SU-DHL-6 (cell line): ENCODE data around the gene PPP1R9B.

Source experiments
- H2AFZ ChIP-seq: fragments of 200-600 bp; sonication (generic); 2 replicates; pipeline ENCODE4 v1.6.1; 2014; ENCODE audit warnings: low read depth, mild to moderate bottlenecking, moderate library complexity, mixed read lengths, antibody characterized with exemption, low read length; ENCODE audit not compliant: severe bottlenecking
- H3F3A ChIP-seq: fragments of 200-600 bp; shearing (Covaris generic); 2 replicates; pipeline ENCODE4 v1.6.0; 2016; ENCODE audit warnings: antibody characterized with exemption, mild to moderate bottlenecking; ENCODE audit not compliant: insufficient read depth
- H3K27ac ChIP-seq: fragments of 200-600 bp; sonication (generic); 2 replicates; pipeline ENCODE4 v1.5.1; 2016; ENCODE audit warnings: low read depth, mild to moderate bottlenecking, low read length, moderate library complexity, mixed read lengths
- H3K27me3 ChIP-seq: fragments of 200-600 bp; sonication (generic), shearing (Covaris generic); 2 replicates; pipeline ENCODE4 v1.6.0; 2014; ENCODE audit warnings: mild to moderate bottlenecking, low read length
- H3K36me3 ChIP-seq: fragments of 200-600 bp; sonication (generic); 2 replicates; pipeline ENCODE4 v1.6.1; 2014; ENCODE audit warnings: mild to moderate bottlenecking, low read length, mixed read lengths
- H3K4me2 ChIP-seq: fragments of 300-600, 200-600 bp; shearing (Covaris generic), sonication (generic); 2 replicates; pipeline ENCODE4 v1.6.0; 2014; ENCODE audit warnings: low read length, low read depth, mild to moderate bottlenecking; ENCODE audit not compliant: poor library complexity, severe bottlenecking
- H3K4me3 ChIP-seq: fragments of 200-600 bp; sonication (generic); 2 replicates; pipeline ENCODE4 v1.5.1; 2014; ENCODE audit warnings: antibody characterized with exemption, low read length, mild to moderate bottlenecking, mixed read lengths; ENCODE audit not compliant: insufficient read depth, poor library complexity, severe bottlenecking
- H3K79me2 ChIP-seq: fragments of 200-600 bp; sonication (generic); 2 replicates; pipeline ENCODE4 v1.6.1; 2014; ENCODE audit warnings: mild to moderate bottlenecking, low read length, moderate library complexity; ENCODE audit not compliant: insufficient read depth
- H3K9ac ChIP-seq: fragments of 200-600 bp; sonication (generic); 2 replicates; pipeline ENCODE4 v1.7.0; 2014; ENCODE audit warnings: mild to moderate bottlenecking, low read length
- H3K9me2 ChIP-seq: fragments of 200-600 bp; sonication (generic); replicated peaks from 2 replicates; pipeline ENCODE4 v1.6.1; 2014; ENCODE audit warnings: low read length; ENCODE audit not compliant: insufficient read depth
- H3K9me3 ChIP-seq: fragments of 200-600 bp; sonication (generic); 2 replicates; pipeline ENCODE4 v1.6.1; 2014; ENCODE audit warnings: low read length, mixed read lengths; ENCODE audit not compliant: insufficient read depth
- H4K20me1 ChIP-seq: fragments of 200-600 bp; sonication (generic); 2 replicates; pipeline ENCODE4 v1.6.1; 2014; ENCODE audit warnings: low read depth, mild to moderate bottlenecking, antibody characterized with exemption, low read length, moderate library complexity, mixed read lengths
- EZH2phosphoT487 ChIP-seq: fragments of 200-600 bp; sonication (generic), shearing (Covaris generic); conservative IDR thresholded peaks from 2 replicates; pipeline ENCODE4 v1.6.1; 2018; ENCODE audit warnings: mild to moderate bottlenecking, antibody characterized with exemption, low read length, moderate library complexity, mixed read lengths
- TF ChIP-seq, protein P1 (sequence below): fragments of 200-600 bp; sonication (generic); IDR thresholded peaks from one replicate; pipeline ENCODE4 v1.5.1; 2017; ENCODE audit warnings: antibody characterized with exemption, mild to moderate bottlenecking, low read length, moderate library complexity; ENCODE audit not compliant: insufficient read depth, poor library complexity, severe bottlenecking

Gene PPP1R9B

DNA sequence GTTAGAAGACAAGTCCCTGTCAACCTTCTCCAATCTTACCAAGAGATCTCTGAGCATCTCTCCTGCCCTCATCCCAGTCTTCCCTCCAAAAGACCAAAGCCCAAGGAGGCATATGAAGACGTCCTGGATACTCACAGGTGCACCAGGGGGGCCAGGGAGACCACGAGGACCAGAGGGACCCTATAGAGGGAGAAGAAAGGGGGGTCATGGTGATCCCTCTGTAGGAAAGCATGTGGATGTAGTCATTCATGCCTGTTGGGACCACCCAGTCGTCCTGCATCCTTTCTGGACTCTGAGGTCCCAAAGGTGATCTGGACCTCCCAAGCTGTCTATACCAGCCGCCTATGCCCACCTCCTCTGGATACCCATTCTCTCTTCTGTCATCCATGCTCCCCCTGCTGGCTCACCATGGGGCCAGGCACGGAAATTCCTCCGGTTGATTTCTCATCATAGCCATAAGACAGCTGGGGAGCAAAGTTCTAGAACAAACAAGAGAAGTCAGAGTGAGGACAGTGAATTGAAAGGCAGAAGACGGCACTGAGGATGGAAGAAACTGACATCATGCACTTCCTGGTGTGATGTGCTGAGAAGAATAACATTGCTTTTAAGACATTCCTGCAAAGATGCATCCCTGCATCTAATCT is 47.7 kb upstream of the PPP1R9B start:
- Histone ChIP-seq H3K27ac (no peak overlapping the region), H2AFZ (no peak overlapping the region), H3F3A (no peaks in the 10 kb centered on the region), H3K4me2 (no peak overlapping the region), H3K9ac (no peak overlapping the region), H3K79me2 (no peaks in the 10 kb centered on the region), H3K4me3 (no peak overlapping the region), H3K27me3 (no peaks in the 10 kb centered on the region), H3K36me3 (no peaks in the 10 kb centered on the region), H3K9me3 (no peaks in the 10 kb centered on the region), H4K20me1 (no peaks in the 10 kb centered on the region; the same call in 1 of the 2 replicates), H3K9me2 (no peaks in the 10 kb centered on the region)
- no peak for TF ChIP-seq EZH2phosphoT487
- TF ChIP-seq, protein P1, sequence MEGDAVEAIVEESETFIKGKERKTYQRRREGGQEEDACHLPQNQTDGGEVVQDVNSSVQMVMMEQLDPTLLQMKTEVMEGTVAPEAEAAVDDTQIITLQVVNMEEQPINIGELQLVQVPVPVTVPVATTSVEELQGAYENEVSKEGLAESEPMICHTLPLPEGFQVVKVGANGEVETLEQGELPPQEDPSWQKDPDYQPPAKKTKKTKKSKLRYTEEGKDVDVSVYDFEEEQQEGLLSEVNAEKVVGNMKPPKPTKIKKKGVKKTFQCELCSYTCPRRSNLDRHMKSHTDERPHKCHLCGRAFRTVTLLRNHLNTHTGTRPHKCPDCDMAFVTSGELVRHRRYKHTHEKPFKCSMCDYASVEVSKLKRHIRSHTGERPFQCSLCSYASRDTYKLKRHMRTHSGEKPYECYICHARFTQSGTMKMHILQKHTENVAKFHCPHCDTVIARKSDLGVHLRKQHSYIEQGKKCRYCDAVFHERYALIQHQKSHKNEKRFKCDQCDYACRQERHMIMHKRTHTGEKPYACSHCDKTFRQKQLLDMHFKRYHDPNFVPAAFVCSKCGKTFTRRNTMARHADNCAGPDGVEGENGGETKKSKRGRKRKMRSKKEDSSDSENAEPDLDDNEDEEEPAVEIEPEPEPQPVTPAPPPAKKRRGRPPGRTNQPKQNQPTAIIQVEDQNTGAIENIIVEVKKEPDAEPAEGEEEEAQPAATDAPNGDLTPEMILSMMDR: peak; percentile 75

DNA sequence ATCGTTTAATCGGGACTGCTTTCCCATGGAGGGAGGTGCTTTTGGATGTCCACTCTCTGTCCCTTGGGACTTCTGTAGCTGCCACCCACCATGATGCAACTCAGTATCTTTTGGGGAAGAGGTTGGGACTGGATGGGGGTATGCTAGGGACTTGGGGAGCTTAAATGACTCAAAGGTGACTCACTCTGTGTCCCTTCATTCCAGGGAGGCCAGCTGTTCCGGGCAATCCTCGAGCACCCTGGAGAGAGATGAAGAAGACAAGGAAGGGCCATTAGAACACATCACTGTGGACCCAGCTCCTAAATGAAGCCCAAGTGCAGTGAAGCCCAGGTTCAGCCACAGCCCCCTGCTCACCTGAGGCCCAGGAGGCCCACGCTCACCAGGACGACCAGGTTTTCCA is 46.3 kb upstream of the PPP1R9B start:
- Histone ChIP-seq H3K79me2 (no peaks in the 10 kb centered on the region), H3K36me3 (no peaks in the 10 kb centered on the region), H3K9me3 (no peaks in the 10 kb centered on the region), H3F3A (no peaks in the 10 kb centered on the region), H2AFZ (no peak overlapping the region), H3K9me2 (no peaks in the 10 kb centered on the region), H3K9ac (no peak overlapping the region), H3K4me3 (no peak overlapping the region), H3K27ac (no peak overlapping the region), H4K20me1 (no peaks in the 10 kb centered on the region; the same call in 1 of the 2 replicates), H3K27me3 (no peaks in the 10 kb centered on the region), H3K4me2 (no peak overlapping the region)
- TF ChIP-seq, protein P1: no peak
- no peak for TF ChIP-seq EZH2phosphoT487

DNA sequence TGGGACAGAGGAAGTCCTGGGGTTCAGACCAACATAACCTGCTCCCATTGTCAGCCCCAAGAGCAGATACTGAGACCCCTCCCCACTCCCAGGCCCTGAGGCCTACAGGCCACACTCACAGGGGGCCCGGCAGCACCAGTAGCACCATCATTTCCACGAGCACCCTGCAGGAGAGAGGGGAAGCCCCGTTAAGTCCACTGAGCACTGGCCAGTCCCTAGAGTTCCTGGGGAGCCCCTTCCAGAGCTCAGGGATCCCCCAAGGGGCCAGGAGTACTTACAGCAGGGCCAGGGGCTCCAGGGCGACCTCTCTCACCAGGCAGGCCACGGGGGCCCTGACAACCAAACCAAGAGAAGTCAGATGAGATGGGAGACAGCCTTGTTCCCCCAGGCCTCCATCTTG is 45.6 kb upstream of the PPP1R9B start:
- Histone ChIP-seq H3K4me2 (no peak overlapping the region), H3K27ac (no peak overlapping the region), H3K36me3 (no peaks in the 10 kb centered on the region), H3K27me3 (no peaks in the 10 kb centered on the region), H3K9me3 (no peaks in the 10 kb centered on the region), H4K20me1 (no peaks in the 10 kb centered on the region; the same call in 1 of the 2 replicates), H2AFZ (no peak overlapping the region), H3K79me2 (no peaks in the 10 kb centered on the region), H3K9me2 (no peaks in the 10 kb centered on the region), H3K4me3 (no peak overlapping the region), H3F3A (no peaks in the 10 kb centered on the region), H3K9ac (no peak overlapping the region)
- TF ChIP-seq, protein P1: no peak
- TF ChIP-seq EZH2phosphoT487: no peak
